Endothelial cell (in vitro differentiated cells): ENCODE data around the gene ATAD2B. TPM values are rescaled to one million over a fixed set of nuclear protein-coding genes. Genes with fewer than 3 reads are reported as not detected.

ENCODE experiments used
- DNase-seq: peaks from one replicate; pipeline ENCODE4 v3.0.0; 2021; ENCODE audit warnings: low spot score
- H3K27ac Mint-ChIP-seq: one replicate; pipeline ENCODE4 v1.8.0; 2021; ENCODE audit warnings: mixed read lengths, inconsistent platforms; ENCODE audit not compliant: unreplicated experiment
- H3K27me3 Mint-ChIP-seq: one replicate; pipeline ENCODE4 v1.8.0; 2021; ENCODE audit warnings: mild to moderate bottlenecking, moderate library complexity, mixed read lengths, inconsistent platforms; ENCODE audit not compliant: unreplicated experiment
- H3K36me3 Mint-ChIP-seq: one replicate; pipeline ENCODE4 v1.8.0; 2021; ENCODE audit warnings: mild to moderate bottlenecking, low read depth, mixed read lengths, inconsistent platforms; ENCODE audit not compliant: unreplicated experiment
- H3K4me1 Mint-ChIP-seq: one replicate; pipeline ENCODE4 v1.8.0; 2021; ENCODE audit warnings: mild to moderate bottlenecking, mixed read lengths, inconsistent platforms; ENCODE audit not compliant: unreplicated experiment
- H3K4me3 Mint-ChIP-seq: one replicate; pipeline ENCODE4 v1.8.0; 2021; ENCODE audit warnings: mild to moderate bottlenecking, mixed read lengths, inconsistent platforms; ENCODE audit not compliant: unreplicated experiment
- H3K9me3 Mint-ChIP-seq: one replicate; pipeline ENCODE4 v1.8.0; 2021; ENCODE audit warnings: mixed read lengths, inconsistent platforms; ENCODE audit not compliant: unreplicated experiment
- CTCF ChIP-seq: fragments of 200-600 bp; sonication (generic); IDR thresholded peaks from one replicate; pipeline ENCODE4 v1.5.0; 2021; ENCODE audit warnings: antibody characterized with exemption; ENCODE audit not compliant: unreplicated experiment
- total RNA-seq: library from RNA; stranded (reverse); fragmentation: NEBNext Ultra II Directional; extraction: Animal tissue kit (Norgen Biotek cat#: 25700); gene quantifications from one replicate; pipeline ENCODE4 v1.2.1, GENCODE V29; 2021; ENCODE audit not compliant: unreplicated experiment

ATAD2B gene
- total RNA-seq, 1 donor from 2014 or later = 23.6 TPM

GRCh38 chr2:23756593-23757292, 170.2 kb downstream of the ATAD2B start:
- H3K4me3 Mint-ChIP-seq = no peak overlapping the region
- H3K27me3 Mint-ChIP-seq = peaks cover 1% of the 10 kb centered on the region
- DNase-seq = no peak
- peaks cover 3% of the 10 kb centered on the region for H3K36me3 Mint-ChIP-seq
- H3K9me3 Mint-ChIP-seq = no peaks in the 10 kb centered on the region
- H3K4me1 Mint-ChIP-seq = peaks cover 24% of the 10 kb centered on the region
- TF ChIP-seq CTCF = no peak
- no peak overlapping the region for H3K27ac Mint-ChIP-seq

GRCh38 chr2:23754970-23755369, 172.0 kb downstream of the ATAD2B start:
- no peak overlapping the region for H3K4me3 Mint-ChIP-seq
- H3K27me3 Mint-ChIP-seq = peaks cover 1% of the 10 kb centered on the region
- no peak for TF ChIP-seq CTCF
- no peaks in the 10 kb centered on the region for H3K9me3 Mint-ChIP-seq
- no peak for DNase-seq
- peaks cover 21% of the 10 kb centered on the region for H3K4me1 Mint-ChIP-seq
- H3K36me3 Mint-ChIP-seq = peaks cover 3% of the 10 kb centered on the region
- no peak overlapping the region for H3K27ac Mint-ChIP-seq

- Mint-ChIP-seq H3K27me3 (peaks cover 1% of the 10 kb centered on the region), H3K9me3 (no peaks in the 10 kb centered on the region)
Observed at GRCh38 chr2:23753291-23754010, 173.5 kb downstream of the ATAD2B start.

GRCh38 chr2:23751747-23752265, 175.1 kb downstream of the ATAD2B start:
- DNase-seq = no peak
- no peak overlapping the region for H3K27ac Mint-ChIP-seq
- H3K27me3 Mint-ChIP-seq = no peaks in the 10 kb centered on the region
- peaks cover 7% of the 10 kb centered on the region for H3K4me1 Mint-ChIP-seq
- no peaks in the 10 kb centered on the region for H3K36me3 Mint-ChIP-seq
- H3K9me3 Mint-ChIP-seq = no peaks in the 10 kb centered on the region
- H3K4me3 Mint-ChIP-seq = no peak overlapping the region
- TF ChIP-seq CTCF = no peak

More at GRCh38 chr2:23753291-23754010, 173.5 kb downstream of the ATAD2B start:
- no peak for TF ChIP-seq CTCF
- H3K36me3 Mint-ChIP-seq = peaks cover 3% of the 10 kb centered on the region
- H3K4me3 Mint-ChIP-seq = no peak overlapping the region
- no peak overlapping the region for H3K27ac Mint-ChIP-seq
- DNase-seq = no peak
- peaks cover 21% of the 10 kb centered on the region for H3K4me1 Mint-ChIP-seq
